ENCODE measurements around the gene GPA33.

The GPA33 gene

DNA sequence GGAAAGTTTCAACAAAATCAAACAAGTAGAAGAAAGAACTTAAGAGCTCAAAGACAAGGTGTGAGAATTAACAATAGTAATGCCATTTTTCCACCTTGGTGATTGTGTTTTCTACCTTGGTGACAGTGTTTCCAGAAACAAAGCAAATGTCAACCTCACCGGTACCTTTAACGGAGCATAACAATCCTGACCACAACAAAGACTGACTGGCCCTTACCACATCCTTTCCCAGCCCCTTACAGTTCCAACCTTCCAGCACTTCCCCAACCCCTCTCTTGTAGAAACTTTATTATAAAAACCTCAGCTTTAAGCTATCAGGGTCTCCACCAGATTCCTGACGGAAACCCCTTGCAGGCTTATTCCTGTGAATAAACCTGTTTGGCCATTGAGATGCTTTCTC, 20.4 kb upstream of the GPA33 start:
- TF ChIP-seq, protein P1, sequence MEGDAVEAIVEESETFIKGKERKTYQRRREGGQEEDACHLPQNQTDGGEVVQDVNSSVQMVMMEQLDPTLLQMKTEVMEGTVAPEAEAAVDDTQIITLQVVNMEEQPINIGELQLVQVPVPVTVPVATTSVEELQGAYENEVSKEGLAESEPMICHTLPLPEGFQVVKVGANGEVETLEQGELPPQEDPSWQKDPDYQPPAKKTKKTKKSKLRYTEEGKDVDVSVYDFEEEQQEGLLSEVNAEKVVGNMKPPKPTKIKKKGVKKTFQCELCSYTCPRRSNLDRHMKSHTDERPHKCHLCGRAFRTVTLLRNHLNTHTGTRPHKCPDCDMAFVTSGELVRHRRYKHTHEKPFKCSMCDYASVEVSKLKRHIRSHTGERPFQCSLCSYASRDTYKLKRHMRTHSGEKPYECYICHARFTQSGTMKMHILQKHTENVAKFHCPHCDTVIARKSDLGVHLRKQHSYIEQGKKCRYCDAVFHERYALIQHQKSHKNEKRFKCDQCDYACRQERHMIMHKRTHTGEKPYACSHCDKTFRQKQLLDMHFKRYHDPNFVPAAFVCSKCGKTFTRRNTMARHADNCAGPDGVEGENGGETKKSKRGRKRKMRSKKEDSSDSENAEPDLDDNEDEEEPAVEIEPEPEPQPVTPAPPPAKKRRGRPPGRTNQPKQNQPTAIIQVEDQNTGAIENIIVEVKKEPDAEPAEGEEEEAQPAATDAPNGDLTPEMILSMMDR (IDR thresholded peaks at IDR 0.05; ENCODE audit: low read depth, low read length, missing control alignments) = no peak
- H3K4me3 ChIP-seq (replicated peaks; ENCODE audit: low read depth, low read length) = no peak overlapping the region
- no peak for DNase-seq (ENCODE audit: extremely low read depth, low read depth)

DNA sequence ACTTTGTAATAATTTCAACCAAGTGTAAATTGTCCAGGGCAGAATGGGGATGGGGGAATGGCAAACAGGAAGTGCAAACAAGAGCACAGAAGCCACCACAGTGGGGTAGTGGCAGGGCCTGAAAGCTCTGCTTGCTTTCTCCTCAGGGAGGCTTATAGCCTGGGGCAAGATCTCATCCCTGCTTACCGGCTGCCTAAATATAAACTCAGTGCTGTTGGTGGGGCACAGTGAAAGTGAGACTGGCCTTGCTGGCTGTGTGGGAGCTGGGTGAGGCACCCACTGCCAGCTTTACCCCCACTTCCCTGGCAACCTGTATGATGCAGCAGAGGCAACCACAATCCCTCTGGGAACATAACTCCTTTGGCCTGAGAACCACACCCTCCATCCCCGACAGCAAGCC, 18.9 kb upstream of the GPA33 start:
- H3K4me3 ChIP-seq (replicated peaks; ENCODE audit: low read depth, low read length) = no peak overlapping the region
- TF ChIP-seq, protein P1 (IDR thresholded peaks at IDR 0.05; ENCODE audit: low read depth, low read length, missing control alignments) = no peak
- DNase-seq (ENCODE audit: extremely low read depth, low read depth) = no peak

DNA sequence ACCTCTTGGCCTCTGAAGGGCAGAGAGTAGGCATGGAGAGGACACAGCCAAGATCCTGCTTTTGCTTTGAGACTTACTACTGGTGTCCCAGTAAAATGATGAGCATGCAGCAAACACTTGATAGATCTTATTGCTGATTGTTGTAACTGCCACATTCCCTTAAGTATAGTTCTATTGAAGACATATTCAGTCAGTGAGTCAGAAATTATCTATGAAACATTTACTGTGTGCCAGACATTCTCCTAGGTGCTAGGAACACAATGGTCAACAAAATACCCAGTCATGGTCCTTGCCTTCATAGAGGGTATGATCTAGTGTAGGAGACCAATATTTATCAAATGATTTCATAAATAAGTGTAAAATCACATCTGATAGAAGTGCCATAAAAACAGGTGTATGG, 17.3 kb upstream of the GPA33 start:
- H3K4me3 ChIP-seq (replicated peaks; ENCODE audit: low read depth, low read length) = no peak overlapping the region
- no peak for DNase-seq (ENCODE audit: extremely low read depth, low read depth)
- TF ChIP-seq, protein P1 (IDR thresholded peaks at IDR 0.05; ENCODE audit: low read depth, low read length, missing control alignments) = no peak

DNA sequence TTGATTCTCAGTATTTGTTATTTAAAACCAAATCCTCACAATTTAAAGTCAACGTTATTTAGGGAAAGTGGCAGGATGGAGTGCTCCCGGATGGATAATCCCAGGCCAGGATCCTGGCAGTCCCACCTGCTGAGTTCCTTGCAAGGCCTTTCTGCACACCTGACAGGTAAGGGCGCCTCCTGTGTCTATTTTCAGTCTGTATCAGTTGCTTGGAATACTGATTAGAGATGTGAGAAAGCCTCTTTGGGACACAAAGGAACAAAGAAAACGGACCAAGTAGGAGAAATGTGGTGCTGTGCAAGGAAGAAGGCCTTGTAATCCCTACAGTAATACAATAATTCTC, 15.9 kb upstream of the GPA33 start:
- no peak overlapping the region for H3K4me3 ChIP-seq (replicated peaks; ENCODE audit: low read depth, low read length)
- no peak for DNase-seq (ENCODE audit: extremely low read depth, low read depth)
- TF ChIP-seq, protein P1 (IDR thresholded peaks at IDR 0.05; ENCODE audit: low read depth, low read length, missing control alignments) = no peak

DNA sequence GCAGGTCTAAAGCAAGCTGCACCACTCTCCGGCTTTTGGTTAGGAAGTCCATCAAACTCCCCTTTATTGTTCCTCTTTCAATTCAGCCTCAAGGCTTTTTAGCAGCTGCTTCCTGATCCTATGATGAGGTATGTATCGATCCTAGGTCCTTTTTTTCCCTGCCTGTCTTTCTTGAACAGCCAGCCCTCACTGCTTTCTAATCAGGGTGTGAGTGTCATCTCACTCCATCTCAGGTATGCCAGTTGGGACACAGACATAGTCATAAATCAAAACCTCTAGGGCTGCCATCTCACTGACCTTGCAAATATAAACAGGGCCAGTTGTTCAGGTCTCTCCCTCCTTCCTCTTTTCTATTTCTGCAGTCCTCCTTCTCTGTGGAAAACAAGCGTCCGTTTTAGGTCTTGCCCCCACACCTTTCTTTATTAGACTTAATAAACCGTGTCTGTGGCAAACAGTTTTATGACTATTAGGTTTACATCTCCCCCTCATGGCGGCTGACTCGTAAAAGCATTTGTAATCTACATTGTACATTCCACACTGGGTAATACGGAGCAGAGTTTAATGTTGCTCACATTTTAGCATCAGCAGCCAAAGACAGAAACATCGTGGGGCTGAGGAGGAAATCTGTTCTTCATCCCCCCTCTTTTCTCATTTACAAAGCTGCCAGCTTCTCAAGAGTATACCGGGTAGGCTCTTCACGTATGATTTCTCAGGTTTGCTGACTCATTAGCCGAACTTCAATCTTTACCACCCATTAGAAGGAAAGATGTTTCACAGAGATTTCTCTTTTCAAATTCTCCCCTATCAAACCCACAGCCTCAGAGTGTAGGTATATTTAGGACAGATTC, 15.3 kb upstream of the GPA33 start:
- no peak for DNase-seq (ENCODE audit: extremely low read depth, low read depth)
- H3K4me3 ChIP-seq (replicated peaks; ENCODE audit: low read depth, low read length) = no peak overlapping the region
- TF ChIP-seq, protein P1 (IDR thresholded peaks at IDR 0.05; ENCODE audit: low read depth, low read length, missing control alignments) = no peak

DNA sequence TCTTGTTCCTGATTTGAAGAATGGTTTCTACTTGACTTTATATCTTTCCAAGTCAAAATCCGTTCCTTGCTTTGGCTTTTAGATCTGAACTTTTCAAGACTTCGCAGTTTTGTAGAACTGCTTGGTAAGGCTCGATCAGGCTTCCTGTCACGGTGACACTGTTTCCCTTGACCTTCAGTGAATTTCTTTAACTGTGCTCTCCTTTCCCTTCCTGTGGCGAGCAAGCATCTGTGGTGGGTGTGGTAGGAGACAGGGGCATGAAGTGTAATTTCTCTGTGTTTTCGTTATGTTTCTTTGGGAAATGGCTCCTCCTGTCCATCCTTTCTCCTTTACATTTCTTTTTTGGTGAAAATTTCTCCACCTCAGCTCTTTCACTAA, 14.1 kb upstream of the GPA33 start:
- H3K4me3 ChIP-seq (replicated peaks; ENCODE audit: low read depth, low read length) = no peak overlapping the region
- TF ChIP-seq, protein P1 (IDR thresholded peaks at IDR 0.05; ENCODE audit: low read depth, low read length, missing control alignments) = no peak
- DNase-seq (ENCODE audit: extremely low read depth, low read depth) = no peak
